ENCODE measurements around the gene TMEM132C.

DNA sequence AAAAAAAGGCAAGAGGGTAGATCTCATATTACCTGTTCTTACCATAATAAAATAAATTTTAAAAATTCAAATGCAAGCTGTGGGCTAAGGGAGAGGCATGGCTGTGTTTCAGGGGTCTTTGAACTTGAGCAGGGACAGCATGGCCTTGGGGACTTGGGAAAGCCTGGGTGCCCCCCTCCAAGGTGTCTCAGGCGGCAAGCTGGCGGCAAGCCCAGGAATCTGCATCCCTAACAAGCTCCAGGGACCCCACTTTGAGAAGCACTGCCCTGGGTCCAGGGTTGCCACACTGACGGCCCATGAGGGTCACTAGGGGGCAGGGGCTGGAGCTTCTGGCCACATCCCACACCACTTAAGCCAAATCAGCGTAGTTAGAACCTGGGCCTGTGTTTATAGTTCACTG, 363.0 kb downstream of the TMEM132C start:
- TF ChIP-seq, protein P1, sequence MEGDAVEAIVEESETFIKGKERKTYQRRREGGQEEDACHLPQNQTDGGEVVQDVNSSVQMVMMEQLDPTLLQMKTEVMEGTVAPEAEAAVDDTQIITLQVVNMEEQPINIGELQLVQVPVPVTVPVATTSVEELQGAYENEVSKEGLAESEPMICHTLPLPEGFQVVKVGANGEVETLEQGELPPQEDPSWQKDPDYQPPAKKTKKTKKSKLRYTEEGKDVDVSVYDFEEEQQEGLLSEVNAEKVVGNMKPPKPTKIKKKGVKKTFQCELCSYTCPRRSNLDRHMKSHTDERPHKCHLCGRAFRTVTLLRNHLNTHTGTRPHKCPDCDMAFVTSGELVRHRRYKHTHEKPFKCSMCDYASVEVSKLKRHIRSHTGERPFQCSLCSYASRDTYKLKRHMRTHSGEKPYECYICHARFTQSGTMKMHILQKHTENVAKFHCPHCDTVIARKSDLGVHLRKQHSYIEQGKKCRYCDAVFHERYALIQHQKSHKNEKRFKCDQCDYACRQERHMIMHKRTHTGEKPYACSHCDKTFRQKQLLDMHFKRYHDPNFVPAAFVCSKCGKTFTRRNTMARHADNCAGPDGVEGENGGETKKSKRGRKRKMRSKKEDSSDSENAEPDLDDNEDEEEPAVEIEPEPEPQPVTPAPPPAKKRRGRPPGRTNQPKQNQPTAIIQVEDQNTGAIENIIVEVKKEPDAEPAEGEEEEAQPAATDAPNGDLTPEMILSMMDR (IDR thresholded peaks at IDR 0.05; ENCODE audit: insufficient read depth, low read length), result no peak
- TF ChIP-seq POLR2AphosphoS5 (IDR thresholded peaks at IDR 0.05; ENCODE audit: low read depth), result no peak
- TF ChIP-seq, protein P2, sequence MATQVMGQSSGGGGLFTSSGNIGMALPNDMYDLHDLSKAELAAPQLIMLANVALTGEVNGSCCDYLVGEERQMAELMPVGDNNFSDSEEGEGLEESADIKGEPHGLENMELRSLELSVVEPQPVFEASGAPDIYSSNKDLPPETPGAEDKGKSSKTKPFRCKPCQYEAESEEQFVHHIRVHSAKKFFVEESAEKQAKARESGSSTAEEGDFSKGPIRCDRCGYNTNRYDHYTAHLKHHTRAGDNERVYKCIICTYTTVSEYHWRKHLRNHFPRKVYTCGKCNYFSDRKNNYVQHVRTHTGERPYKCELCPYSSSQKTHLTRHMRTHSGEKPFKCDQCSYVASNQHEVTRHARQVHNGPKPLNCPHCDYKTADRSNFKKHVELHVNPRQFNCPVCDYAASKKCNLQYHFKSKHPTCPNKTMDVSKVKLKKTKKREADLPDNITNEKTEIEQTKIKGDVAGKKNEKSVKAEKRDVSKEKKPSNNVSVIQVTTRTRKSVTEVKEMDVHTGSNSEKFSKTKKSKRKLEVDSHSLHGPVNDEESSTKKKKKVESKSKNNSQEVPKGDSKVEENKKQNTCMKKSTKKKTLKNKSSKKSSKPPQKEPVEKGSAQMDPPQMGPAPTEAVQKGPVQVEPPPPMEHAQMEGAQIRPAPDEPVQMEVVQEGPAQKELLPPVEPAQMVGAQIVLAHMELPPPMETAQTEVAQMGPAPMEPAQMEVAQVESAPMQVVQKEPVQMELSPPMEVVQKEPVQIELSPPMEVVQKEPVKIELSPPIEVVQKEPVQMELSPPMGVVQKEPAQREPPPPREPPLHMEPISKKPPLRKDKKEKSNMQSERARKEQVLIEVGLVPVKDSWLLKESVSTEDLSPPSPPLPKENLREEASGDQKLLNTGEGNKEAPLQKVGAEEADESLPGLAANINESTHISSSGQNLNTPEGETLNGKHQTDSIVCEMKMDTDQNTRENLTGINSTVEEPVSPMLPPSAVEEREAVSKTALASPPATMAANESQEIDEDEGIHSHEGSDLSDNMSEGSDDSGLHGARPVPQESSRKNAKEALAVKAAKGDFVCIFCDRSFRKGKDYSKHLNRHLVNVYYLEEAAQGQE (IDR thresholded peaks at IDR 0.05; ENCODE audit: insufficient replicate concordance, low read depth), result no peak
- TF ChIP-seq GABPA (IDR thresholded peaks at IDR 0.05; ENCODE audit: low read depth), result no peak

All from HL-60 (cell line).